ENCODE measurements around the gene CHADL.
"Not testable (repeated sequence)": the region's sequence is repeated elsewhere in the genome, so short reads cannot be mapped to it uniquely, and the experiment has no call there.

CHADL gene

DNA sequence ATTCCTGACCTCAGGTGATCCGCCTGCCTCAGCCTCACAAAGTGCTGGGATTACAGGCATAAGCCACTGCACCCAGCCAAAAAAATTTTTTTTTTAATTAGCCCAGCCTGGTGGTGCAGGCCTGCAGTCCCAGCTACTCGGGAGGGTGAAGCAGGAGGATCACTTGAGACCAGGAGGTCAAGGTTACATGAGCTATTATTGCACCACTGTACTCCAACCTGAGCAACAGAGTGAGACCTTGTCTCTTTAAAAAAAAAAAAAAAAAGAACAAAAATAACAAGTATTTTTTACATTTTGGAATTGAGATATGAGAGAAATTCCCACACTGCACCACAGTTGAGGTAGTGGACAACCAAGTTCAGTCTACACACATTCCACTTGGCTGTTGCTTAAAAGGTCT lies 49.3 kb downstream of the CHADL start:
- no peak overlapping the region for H3K4me3 Mint-ChIP-seq
- no peaks in the 10 kb centered on the region for H3K4me1 Mint-ChIP-seq
- DNase-seq (no peak), ATAC-seq (no peak)
- H3K27me3 Mint-ChIP-seq, result no peaks in the 10 kb centered on the region
- H3K9me3 Mint-ChIP-seq, result no peaks in the 10 kb centered on the region
- peak overlapping the region in 1 of 2 donors; percentile 27 for H3K27ac Mint-ChIP-seq

DNA sequence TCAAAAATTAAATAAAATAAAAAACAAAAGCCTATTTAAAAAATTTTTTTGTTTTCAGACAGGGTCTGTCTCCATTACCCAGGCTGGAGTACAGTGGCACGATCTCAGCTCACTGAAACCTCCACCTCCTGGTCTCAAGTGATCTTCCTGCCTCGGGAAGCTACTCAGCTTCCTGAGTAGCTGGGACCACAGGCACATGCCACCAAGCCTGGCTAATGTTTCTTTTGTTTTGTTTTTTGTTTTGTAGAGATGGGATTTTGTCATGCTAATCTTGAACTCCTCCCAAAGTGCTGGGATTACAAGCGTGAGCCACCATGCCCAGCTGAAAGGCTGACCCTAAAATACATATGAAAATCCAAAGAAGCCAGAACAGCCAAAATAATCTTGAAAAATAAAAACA lies 56.1 kb downstream of the CHADL start:
- no peaks in the 10 kb centered on the region for H3K9me3 Mint-ChIP-seq
- DNase-seq (no peak), ATAC-seq (no peak)
- no peak overlapping the region for H3K4me3 Mint-ChIP-seq
- H3K27me3 Mint-ChIP-seq, result no peaks in the 10 kb centered on the region
- no peak overlapping the region for H3K27ac Mint-ChIP-seq
- H3K4me1 Mint-ChIP-seq, result no peaks in the 10 kb centered on the region

GRCh38 chr22:41181349-41182241 lies 59.1 kb downstream of the CHADL start:
- ATAC-seq (peak; percentile 35), DNase-seq (no peak)
- no peaks in the 10 kb centered on the region for H3K4me1 Mint-ChIP-seq
- H3K9me3 Mint-ChIP-seq, result no peaks in the 10 kb centered on the region
- no peak overlapping the region for H3K27ac Mint-ChIP-seq
- H3K4me3 Mint-ChIP-seq, result no peak overlapping the region
- H3K27me3 Mint-ChIP-seq, result no peaks in the 10 kb centered on the region

- Mint-ChIP-seq H3K27me3 (no peaks in the 10 kb centered on the region), H3K4me1 (no peaks in the 10 kb centered on the region), H3K4me3 (no peak overlapping the region), H3K27ac (no peak overlapping the region), H3K9me3 (no peaks in the 10 kb centered on the region)
- DNase-seq, result no peak
- peak; percentile 18 for ATAC-seq
Measured at GRCh38 chr22:41180926-41181325, 59.8 kb downstream of the CHADL start.

DNA sequence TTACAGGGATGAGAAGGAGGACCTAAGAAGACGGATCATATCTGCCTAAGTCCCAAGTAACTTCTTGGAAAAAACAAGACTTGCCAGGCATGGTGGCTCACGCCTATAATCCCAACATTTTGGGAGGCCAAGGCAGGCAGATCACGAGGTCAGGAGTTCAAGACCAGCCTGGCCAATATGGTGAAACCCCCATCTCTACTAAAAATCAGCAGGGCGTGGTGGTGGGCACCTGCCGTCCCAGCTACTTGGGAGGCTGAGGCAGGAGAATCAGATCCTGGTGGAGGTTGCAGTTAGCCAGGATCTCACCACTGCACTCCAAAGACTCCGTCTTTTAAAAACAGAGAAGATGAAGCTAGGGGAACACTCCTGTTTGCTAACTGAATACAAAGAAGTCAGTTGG lies 60.4 kb downstream of the CHADL start:
- H3K4me1 Mint-ChIP-seq, ATAC-seq, DNase-seq, H3K27me3 Mint-ChIP-seq, H3K9me3 Mint-ChIP-seq, H3K4me3 Mint-ChIP-seq: not testable (repeated sequence)
- peak overlapping the region in 1 of 2 donors; percentile 43 for H3K27ac Mint-ChIP-seq
